Neural progenitor cell (in vitro differentiated cells): ENCODE data around the gene ZNF784.

Source experiments
- CTCF ChIP-seq: fragments of 200-600 bp; sonication (generic); IDR thresholded peaks from 2 replicates; pipeline ENCODE4 v1.5.1; 2017; ENCODE audit warnings: antibody characterized with exemption, mild to moderate bottlenecking
- EZH2 ChIP-seq: fragments of 200-600 bp; sonication (generic); IDR thresholded peaks from 2 replicates; pipeline ENCODE4 v1.6.1; 2017; ENCODE audit warnings: antibody characterized with exemption, mild to moderate bottlenecking, moderate library complexity
- EZH2phosphoT487 ChIP-seq: fragments of 200-600 bp; sonication (generic); IDR thresholded peaks from 2 replicates; pipeline ENCODE4 v1.6.1; 2017; ENCODE audit warnings: antibody characterized with exemption

GRCh38 chr19:55645512-55645881, 21.1 kb upstream of the ZNF784 start:
- TF ChIP-seq EZH2phosphoT487 (no peak), CTCF (no peak), EZH2 (no peak)
